ENCODE data around the gene GTF2IRD1. TPM values are rescaled to one million over a fixed set of nuclear protein-coding genes. Genes with fewer than 3 reads are reported as not detected.
A peak's percentile ranks its signal among the peaks of the same experiment; 100 is the strongest.
"Not testable (repeated sequence)": the region's sequence is repeated elsewhere in the genome, so short reads cannot be mapped to it uniquely, and the experiment has no call there.

Gene GTF2IRD1
- total RNA-seq, 1 experiment from 2014 or later, result 16.9 TPM

DNA sequence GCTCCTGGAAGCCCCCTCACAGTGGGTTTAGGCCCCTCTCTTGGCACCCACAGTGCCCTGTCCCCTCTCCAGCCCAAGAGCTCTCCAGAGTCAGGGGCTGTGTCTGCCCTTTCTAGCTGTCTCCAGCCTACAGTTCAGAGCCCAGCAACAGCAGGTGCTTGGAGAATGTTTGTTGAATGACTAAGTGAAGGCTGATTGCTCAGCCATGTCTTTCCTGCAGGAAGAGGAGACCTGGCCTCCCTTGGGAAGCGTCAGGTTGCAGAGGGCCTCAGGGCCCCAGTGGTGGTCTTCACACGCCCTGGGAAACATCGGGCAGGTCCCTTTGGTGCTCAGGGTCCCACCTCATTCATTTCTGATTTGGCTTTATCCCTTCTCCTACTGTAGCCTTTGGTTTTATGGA lies 62.5 kb downstream of the GTF2IRD1 start:
- no peak for DNase-seq (ENCODE audit: low read depth)

DNA sequence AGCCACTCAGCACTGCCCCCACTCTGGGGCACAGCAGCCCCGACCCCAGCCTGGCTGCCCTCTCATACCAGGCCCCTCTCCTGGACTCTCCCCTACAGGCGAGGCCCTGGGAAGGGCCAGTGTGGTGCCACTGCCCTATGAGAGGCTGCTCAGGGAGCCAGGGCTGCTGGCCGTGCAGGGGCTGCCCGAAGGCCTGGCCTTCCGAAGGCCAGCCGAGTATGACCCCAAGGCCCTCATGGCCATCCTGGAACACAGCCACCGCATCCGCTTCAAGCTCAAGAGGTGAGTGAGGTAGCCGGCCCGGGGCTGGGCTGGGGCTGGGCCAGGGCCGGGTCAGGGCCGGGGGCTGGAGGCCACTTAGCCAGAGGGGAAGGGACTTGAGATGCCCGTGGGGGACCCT lies 64.3 kb downstream of the GTF2IRD1 start:
- no peak for DNase-seq (ENCODE audit: low read depth)

DNA sequence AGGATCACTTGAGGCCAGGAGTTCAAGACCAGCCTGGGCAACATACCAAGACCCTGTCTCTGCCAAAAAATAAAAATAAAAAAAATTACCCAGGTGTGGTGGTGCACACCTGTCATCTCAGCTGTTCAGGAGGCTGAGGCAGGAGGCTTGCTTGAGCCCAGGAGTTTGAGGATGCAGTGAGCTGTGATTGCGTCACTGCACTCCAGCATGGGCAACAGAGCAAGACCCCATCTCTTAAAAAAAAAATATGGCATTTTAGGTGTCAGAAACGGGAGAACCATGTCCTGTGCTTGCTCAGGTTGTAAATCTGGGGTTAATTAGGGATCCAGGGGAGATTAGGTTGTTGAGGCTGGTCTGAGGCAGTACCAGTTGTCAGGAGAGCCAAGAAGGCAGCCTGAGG lies 64.9 kb downstream of the GTF2IRD1 start:
- DNase-seq (ENCODE audit: low read depth), result no peak

DNA sequence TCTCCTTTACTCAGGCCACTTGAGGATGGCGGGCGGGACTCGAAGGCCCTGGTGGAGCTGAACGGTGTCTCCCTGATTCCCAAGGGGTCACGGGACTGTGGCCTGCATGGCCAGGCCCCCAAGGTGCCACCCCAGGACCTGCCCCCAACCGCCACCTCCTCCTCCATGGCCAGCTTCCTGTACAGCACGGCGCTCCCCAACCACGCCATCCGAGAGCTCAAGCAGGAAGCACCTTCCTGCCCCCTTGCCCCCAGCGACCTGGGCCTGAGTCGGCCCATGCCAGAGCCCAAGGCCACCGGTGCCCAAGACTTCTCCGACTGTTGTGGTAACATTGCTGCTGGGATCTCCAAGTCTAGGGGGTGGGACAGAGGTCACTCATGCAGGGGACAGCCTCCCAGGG lies 65.7 kb downstream of the GTF2IRD1 start:
- DNase-seq (ENCODE audit: low read depth), result no peak

DNA sequence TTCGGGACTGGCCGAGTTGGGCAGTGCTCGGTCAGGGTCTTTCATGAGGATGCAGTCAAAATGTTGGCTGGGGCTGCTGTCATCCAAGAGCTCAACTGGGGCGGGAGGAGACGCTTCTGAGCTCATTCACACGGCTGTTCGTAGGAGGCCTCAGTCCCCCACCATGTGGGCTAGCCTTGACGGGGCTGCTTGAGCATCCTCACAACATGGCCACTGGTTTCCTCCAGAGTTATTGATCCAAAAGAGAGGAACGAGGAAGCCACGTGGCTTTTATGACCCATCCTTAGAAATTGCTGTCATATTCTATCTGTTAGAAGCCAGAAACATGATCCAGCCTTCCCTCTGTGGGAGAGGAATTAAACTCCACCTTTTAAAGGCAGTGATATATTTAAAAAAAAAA lies 68.1 kb downstream of the GTF2IRD1 start:
- DNase-seq (ENCODE audit: low read depth), result no peak

DNA sequence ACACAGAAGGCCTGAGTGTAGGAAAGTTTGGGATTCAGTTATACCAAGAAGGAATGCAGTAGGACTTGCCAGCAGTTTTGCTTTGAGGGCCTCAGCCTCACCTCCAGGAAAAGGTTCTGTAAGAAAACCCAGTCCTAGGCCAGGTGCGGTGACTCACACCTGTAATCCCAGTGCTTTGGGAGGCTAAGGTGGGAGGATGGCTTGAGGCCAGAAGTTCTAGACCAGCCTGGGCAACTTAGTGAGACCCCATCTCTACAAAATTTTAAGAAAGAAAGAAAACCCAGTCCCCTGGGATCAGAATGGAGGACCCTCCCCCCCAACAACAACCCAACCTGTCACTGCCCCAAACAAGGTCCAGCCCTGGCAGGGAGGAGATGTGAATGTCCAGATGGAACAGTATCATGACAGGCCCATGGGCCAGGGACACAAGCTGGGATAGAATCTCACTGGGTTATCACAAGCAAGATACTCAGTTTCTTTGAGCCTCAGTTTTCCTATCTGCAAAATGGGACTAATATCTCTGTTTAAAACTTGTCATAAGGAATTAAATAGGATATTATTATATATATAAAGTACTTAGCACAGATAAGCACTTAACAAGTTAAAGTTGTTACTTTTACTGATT lies 68.7 kb downstream of the GTF2IRD1 start:
- no peak for DNase-seq (ENCODE audit: low read depth)

DNA sequence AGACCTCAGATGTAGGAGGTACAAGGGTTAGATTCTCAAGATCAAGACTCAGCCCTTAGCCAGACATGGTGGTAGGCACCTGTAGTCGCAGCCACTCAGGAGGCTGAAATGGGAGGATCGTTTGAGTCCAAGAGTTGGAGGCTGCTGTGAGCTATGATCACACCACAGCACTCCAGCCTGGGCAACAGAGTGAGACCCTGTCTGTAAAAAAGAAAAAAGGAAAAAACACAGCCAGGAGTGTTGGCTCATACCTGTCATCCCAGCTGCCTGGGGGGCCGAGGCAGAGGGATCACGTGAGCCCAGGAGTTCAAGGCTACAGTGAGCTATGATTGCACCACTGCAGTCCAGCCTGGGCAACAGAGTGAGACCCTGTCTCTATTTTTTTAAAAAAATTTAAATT lies 69.3 kb downstream of the GTF2IRD1 start:
- DNase-seq (ENCODE audit: low read depth), result no peak

DNA sequence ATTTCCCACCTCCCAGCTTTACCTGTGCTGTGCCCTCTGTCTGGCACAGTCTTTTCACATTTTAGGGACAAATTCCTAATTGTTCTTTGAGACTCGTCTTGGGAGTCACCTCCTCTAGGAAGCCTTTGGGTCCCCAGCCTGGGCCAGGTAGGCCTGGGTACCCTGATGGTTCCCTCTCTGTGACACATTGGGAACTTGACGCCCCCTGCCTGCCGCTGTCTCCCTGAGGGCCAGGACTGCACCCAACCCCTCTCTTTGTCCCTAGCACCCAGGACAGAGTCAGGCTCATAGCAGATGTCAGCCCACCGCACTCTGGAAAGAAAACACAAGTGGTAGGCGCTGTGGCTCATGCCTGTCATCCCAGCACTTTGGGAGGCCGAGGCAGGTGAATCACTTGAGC lies 71.4 kb downstream of the GTF2IRD1 start:
- DNase-seq (ENCODE audit: low read depth), result no peak

DNA sequence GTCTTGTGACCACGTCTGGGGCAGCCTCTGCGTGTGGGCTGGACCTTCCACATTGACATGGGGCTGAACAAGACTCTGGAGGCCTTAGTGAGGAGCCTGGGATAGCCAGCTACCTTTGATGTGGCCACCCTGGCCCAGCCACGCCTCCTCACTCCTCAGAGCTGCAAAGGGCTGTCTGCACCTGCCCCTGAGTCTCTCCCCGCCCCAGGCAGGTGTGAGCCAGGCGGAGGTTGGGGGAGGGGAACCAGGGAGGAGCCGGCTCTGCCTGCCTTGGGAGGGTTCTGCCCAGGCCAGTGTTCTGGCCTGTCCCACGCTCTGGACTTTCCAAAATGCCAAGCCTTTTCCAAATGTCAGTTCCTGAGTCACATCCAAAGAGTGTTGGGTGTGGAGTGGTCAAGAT lies 72.2 kb downstream of the GTF2IRD1 start:
- no peak for DNase-seq (ENCODE audit: low read depth)

DNA sequence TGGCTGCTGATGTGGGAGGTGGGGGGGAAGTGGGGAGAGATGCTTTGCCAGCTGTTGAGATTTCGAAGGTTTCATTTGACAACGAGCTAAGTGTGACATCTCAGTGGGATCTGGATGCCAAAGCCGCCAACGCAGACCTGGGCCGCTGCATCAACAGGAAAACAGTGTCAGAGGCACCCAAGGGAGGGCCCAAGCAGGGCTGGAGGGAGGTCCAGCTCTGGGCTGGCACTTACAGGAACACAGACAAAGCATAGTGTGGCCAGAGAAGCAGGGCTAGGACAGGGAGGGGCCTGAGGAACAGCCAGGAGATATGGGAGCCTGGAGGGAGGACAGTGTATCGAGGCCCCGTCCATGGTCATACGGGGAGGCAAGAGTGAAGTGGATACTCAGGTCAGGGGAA lies 73.1 kb downstream of the GTF2IRD1 start:
- DNase-seq (ENCODE audit: low read depth), result no peak

DNA sequence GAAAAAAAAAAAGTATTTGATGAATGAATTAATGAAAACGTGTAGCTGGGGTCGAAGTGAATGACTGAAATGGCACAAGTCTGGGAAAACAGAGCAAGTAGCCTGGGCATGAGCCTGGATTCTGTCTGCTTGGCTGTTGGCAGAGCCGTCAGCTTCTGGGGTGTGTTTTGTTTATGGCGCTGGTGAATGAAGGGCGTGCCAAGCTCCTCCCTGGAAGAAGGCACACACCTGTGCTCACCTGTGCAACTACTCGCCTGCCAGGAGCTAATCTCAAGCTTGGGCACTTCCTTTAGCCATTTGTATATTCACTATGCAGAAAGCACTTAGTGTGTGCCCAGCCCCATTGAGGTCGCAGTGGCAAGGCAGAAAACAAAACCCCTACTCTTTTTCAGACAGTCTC lies 74.1 kb downstream of the GTF2IRD1 start:
- DNase-seq (ENCODE audit: low read depth), result no peak

DNA sequence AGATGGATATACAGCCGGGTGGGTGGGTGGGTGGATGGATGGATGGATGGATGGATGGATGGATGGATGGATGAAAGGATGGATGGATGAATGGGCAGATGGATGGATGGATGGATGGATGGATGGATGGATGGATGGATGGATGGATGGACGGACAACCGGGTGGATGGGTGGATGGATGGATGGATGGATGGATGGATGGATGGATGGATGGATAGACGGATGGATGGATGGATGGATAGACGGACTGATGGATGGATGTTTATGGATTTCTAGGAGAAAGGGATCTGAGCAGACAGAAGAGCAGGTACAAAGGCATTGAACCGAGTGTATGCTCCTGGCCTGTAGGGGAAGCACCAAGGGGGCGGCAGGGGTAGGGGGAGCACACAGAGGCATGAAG lies 75.1 kb downstream of the GTF2IRD1 start:
- DNase-seq (ENCODE audit: low read depth), result not testable (repeated sequence)

DNA sequence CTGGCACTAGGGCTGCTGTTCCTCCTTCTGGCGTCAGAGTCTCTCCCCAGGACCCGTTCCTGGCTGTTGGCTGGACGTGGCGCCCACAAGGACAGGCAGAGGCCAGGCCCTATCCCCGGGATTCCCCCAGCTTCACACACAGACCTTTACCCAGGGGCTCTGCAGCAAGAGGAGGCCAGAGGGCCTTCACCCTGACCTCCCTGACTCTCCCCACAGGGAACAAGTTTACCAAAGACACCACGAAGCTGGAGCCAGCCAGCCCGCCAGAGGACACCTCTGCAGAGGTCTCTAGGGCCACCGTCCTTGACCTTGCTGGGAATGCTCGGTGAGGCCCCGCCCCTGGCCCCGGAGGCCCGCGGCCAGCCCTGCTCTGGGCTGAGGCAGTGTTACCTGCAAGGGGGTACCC lies 82.2 kb downstream of the GTF2IRD1 start:
- no peak for DNase-seq (ENCODE audit: low read depth)

DNA sequence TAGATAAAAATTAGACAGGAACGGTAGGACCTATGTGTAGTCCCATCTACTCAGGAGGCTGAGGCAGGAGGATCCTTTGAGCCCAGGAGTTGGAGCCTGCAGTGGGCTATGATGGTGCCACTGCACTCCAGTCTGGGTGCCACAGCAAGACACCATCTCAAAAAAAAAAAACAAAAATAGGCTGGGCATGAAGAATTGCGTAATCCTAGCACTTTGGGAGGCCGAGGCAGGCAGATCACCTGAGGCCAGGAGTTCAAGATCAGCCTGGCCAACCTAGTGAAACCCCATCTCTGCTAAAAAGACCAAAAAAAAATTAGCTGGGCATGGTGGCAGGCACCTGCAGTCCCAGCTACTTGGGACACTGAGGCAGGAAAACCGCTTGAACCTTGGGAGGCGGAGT lies 88.2 kb downstream of the GTF2IRD1 start:
- not testable (repeated sequence) for DNase-seq (ENCODE audit: low read depth)

DNA sequence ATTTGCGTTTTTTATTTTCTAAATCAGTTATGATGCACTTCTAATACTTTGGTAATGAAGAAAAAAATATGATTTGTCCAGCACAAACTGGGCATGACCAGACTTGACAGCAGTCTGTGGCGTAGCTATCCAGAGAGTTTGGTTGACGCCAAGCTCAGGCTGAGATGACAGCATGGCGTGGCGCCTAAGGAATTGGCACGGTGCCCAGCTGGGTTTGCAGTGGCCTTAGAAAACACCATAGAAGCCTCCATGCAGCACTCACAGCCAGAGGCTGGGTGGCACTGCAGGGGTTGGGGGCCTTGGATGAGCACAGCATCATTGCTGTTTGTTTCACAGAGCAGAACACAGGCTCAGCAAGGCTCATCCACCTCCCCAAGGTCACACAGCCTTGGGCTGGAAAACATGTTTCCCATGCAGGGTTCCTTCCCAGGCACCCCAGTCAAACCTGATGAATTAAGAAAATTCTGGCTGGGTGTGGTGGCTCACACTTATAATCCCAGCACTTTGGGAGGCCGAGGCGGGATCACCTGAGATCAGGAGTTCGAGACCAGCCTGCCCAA lies 88.9 kb downstream of the GTF2IRD1 start:
- DNase-seq (ENCODE audit: low read depth), result no peak

DNA sequence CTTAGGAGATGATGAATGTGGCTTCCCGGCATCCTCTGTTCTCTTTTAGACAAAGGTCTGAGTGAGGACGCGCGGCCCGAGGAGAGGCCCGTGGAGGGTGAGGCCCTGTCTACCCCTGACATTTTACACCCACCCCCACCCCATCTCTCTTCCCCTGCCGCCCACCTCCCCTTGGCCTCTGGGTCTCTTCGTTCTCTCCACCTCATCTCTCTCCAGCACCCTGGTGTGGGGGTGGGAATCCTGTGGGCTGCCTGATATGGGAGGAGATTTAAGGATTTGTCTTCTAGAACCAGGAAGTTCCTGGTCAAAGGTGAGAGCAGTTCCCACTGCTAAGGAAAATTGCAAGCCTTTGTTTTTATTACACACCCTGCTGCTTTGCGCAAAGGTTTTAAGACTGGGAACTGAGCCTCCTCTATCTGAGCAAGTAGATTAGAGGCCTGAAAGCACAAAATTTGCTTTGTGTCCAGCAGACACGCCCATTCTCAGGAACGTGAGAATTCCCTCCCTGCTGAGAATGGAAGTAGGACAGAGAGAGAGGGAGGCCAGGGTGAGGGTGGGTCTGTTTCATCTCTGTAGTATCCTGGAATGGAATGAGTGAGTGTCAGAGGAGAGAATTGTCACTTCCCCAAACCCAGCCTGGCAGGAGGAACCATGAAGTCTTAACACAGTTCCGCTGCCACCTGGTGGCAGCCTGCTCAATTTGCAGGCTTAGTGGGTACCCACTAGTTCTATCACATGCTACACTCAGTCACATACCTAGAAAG lies 91.2 kb downstream of the GTF2IRD1 start:
- peak; percentile 41 for DNase-seq (ENCODE audit: low read depth)

DNA sequence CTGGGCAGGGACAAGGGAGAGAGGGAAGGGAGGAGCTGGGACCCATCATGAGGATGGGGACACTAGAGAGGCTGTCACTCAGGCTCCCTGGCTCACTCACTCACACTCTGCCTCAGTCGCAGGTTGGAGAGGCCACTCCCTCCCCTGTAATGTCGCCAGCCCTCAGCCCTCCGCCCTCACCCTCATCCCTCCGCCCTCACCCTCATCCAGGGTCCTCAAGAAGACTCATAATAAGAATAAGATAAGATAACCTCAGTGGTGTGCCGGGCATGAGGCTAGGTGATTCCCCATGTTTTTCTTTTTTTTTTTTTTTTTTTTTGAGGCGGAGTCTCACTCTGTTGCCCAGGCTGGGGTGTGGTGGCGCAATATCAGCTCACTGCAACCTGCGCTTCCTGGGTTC lies 92.2 kb downstream of the GTF2IRD1 start:
- DNase-seq (ENCODE audit: low read depth), result no peak

DNA sequence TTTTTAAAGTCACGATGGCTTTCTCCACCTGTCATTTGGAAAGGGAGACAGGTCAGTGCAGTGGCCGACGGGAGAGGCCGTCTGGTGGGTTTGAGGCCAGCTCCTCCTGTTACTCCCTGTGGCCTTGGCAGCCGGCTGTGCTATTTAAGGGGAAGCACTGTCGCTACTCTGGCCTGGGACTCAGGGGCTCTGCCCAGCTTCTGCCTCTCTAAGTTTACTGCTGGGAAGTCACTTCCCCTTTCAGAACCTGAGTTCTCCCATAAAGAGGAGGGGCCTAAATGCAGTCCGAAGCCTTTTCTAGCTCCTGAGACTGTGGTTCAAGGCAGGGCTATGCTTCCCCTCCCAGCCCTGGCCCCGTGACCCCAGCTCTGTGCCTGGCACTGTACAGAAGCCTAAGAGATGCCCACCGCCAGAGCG lies 99.9 kb downstream of the GTF2IRD1 start:
- not testable (repeated sequence) for DNase-seq (ENCODE audit: low read depth)

DNA sequence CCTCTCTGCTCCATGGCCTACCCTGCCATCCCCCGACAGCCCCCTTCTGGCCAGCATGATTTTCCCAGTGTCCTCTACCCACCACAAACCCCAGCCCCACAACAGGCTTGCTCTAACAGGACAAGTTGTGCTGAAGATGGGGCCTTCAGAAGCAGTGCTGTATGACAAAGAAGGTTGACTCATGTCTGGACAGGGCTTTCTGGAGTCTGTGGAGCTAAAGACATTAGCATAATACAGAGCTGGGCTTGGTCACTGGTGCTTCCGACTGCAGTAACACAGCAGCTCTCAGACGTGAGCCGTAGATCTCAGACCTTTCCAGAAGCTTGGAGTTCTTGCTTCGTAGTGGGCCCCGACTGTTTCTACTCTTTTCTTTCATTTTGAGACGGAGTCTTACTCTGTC lies 100.5 kb downstream of the GTF2IRD1 start:
- no peak for DNase-seq (ENCODE audit: low read depth)

DNA sequence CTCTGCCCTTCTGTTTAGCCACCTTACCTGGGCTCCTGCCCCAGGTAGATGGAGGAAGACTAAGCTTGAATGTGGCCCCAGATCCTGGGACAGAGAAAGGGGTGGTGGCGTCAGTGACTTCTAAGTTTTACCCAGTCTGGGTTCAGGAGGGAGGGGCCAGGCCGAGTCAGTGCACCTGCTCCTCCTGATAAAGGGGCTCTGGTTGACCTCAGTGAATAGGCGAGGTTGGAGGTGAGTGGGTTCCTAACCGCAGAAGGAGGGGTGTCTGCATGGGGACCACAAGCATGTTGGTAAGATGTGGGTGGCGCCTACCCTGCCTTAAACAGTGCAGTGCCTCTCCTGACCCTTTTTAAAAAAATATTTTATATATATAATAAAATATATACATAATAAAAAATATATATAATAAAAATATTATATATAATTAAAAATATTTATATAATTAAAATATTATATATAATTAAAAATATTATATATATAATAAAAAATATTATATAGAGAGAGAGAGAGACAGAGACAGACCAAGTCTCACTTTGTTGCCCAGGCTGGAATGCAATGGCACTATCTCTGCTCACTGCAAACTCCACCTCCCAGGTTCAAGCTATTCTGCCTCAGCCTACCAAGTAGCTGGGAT lies 106.5 kb downstream of the GTF2IRD1 start:
- DNase-seq (ENCODE audit: low read depth), result no peak

DNA sequence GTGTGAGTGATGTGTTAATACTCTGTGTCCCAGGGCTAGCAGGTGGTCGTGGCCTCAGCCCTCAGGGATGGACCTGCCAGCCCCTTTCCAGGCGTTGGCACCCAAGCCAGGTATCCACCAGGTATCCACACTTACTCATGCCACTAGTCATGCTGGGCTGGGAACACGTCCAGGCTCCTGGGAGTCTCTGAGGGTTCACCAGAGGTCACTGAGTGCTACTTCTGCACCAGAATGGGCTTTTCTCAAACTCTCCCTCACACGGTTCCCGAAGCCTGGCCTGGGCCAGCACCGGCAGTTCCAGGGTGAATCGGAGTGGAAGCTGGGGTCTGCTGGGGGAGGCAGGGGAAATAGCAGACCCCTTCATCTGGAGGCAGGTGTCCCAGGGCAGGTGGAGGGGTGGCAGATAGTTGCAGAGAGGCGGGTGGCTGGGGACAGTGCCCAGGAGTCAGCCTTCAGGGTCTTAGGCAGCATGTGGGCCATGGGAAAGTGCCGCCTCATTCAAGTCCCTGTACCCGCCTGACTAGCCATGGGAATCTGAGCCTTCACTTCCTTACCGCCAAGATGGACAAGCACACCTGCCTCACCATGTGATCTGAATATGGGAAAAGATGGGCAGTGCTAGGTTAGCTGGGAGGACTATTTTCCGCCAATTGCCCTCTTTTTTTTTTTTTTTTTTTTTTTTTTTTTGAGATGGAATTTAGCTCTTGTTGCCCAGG lies 108.3 kb downstream of the GTF2IRD1 start:
- DNase-seq (ENCODE audit: low read depth), result peak; percentile 55

DNA sequence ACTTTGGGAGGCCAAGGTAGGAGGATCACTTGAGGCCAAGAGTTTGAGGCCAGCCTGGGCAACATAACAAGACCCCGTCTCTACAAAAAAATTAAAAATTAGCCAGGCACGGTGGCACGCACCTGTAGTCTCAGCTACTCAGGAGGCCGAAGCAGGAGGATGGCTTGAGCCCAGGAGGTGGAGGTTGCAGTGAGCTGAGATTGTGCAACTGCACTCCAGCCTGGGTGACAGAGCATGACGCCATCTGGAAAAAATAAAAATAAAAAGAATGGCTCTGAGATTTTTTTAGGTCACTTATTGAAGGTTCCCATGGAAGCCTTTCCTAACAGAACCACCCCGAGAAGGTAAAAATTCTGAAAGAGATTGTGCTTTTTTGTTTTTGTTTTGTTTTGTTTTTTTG lies 109.9 kb downstream of the GTF2IRD1 start:
- not testable (repeated sequence) for DNase-seq (ENCODE audit: low read depth)

Measured in M059J (cell line).